GM23248 (cell line): ENCODE results near the gene CRYBG1. TPM values are rescaled to one million over a fixed set of nuclear protein-coding genes. Genes with fewer than 3 reads are reported as not detected.

Experiments
- DNase-seq: peaks from one replicate; pipeline ENCODE4 v3.0.0-alpha.2; 2015
- H2AFZ ChIP-seq: fragments of 200-600 bp; sonication (generic); 2 replicates; pipeline ENCODE4 v1.6.1; 2016; ENCODE audit warnings: antibody characterized with exemption
- H3F3A ChIP-seq: fragments of 200-600 bp; sonication (generic); 2 replicates; pipeline ENCODE4 v1.6.1; 2016; ENCODE audit warnings: mild to moderate bottlenecking, antibody characterized with exemption, mixed run types; ENCODE audit not compliant: insufficient read depth
- H3K27ac ChIP-seq: fragments of 200-600 bp; sonication (generic); 2 replicates; pipeline ENCODE4 v1.5.1; 2016; ENCODE audit warnings: mild to moderate bottlenecking
- H3K27me3 ChIP-seq: fragments of 200-600 bp; sonication (generic); replicated peaks from 2 replicates; pipeline ENCODE4 v1.6.1; 2016; ENCODE audit warnings: mild to moderate bottlenecking; ENCODE audit not compliant: insufficient read depth
- H3K36me3 ChIP-seq: fragments of 200-600 bp; sonication (generic); 2 replicates; pipeline ENCODE4 v1.6.1; 2016; ENCODE audit warnings: low read depth, mild to moderate bottlenecking
- H3K4me1 ChIP-seq: fragments of 200-600 bp; sonication (generic); 2 replicates; pipeline ENCODE4 v1.6.1; 2016; ENCODE audit warnings: mild to moderate bottlenecking; ENCODE audit not compliant: insufficient read depth
- H3K4me2 ChIP-seq: fragments of 200-600 bp; sonication (generic); one replicate; pipeline ENCODE4 v1.6.1; 2016; ENCODE audit warnings: mild to moderate bottlenecking; ENCODE audit not compliant: unreplicated experiment
- H3K4me3 ChIP-seq: fragments of 200-600 bp; sonication (generic); 2 replicates; pipeline ENCODE4 v1.5.1; 2016; ENCODE audit warnings: mild to moderate bottlenecking
- H3K79me2 ChIP-seq: fragments of 200-600 bp; sonication (generic); 2 replicates; pipeline ENCODE4 v1.6.1; 2016; ENCODE audit warnings: mild to moderate bottlenecking; ENCODE audit not compliant: insufficient read depth
- H3K9ac ChIP-seq: fragments of 200-600 bp; sonication (generic); 2 replicates; pipeline ENCODE4 v1.6.1; 2016; ENCODE audit warnings: mild to moderate bottlenecking
- H3K9me2 ChIP-seq: fragments of 200-600 bp; sonication (generic); 2 replicates; pipeline ENCODE4 v1.6.1; 2016; ENCODE audit warnings: mixed run types, mild to moderate bottlenecking, moderate library complexity; ENCODE audit not compliant: insufficient read depth
- H3K9me3 ChIP-seq: fragments of 200-600 bp; sonication (generic); one replicate; pipeline ENCODE4 v1.6.1; 2017; ENCODE audit warnings: low read depth
- H4K20me1 ChIP-seq: fragments of 200-600 bp; sonication (generic); 2 replicates; pipeline ENCODE4 v1.6.0; 2016; ENCODE audit not compliant: insufficient read depth
- EZH2 ChIP-seq: fragments of 200-600 bp; sonication (generic); IDR thresholded peaks from 2 replicates; pipeline ENCODE4 v1.6.1; 2018; ENCODE audit warnings: antibody characterized with exemption, mild to moderate bottlenecking; ENCODE audit not compliant: insufficient read depth, poor library complexity, severe bottlenecking
- EZH2phosphoT487 ChIP-seq: fragments of 200-600 bp; sonication (generic); IDR thresholded peaks from 2 replicates; pipeline ENCODE4 v1.6.1; 2018; ENCODE audit warnings: antibody characterized with exemption, moderate library complexity, mild to moderate bottlenecking, low read depth; ENCODE audit not compliant: insufficient read depth
- WGBS, 2 experiments: methylation state at CpG; one replicate each; pipeline ENCODE4 v1.1.6; 2015 to 2017; ENCODE audit warnings: low lambda C conversion rate in 2 of 2, low coverage in 1 of 2; ENCODE audit errors: missing lambda C conversion rate in 2 of 2; 5-methylcytosine and 5-hydroxymethylcytosine counted together
- in situ Hi-C: fragments of 300-500 bp; cut with MboI; formaldehyde crosslinking; loops from 2 replicates; pipeline ENCODE4 v1.15.0; 2020
- polyA plus RNA-seq: library from polyadenylated mRNA; unstranded; fragments of >200 nt; fragmentation: Nextera tagmentation; extraction: Ambion mirVana; gene quantifications from 2 replicates; pipeline ENCODE4 v1.2.1, GENCODE V29; 2016
- total RNA-seq: library from RNA; depleted of rRNA; stranded (reverse); fragments of >200 nt; shearing (Covaris generic); gene quantifications from 2 replicates; pipeline ENCODE4 v1.2.3, GENCODE V29; 2014

Gene CRYBG1
- total and polyA plus RNA-seq, 2 experiments from 2014 or later, result 1.9 to 8.4 TPM

- peaks cover 16% of the 10 kb centered on the region; the same call in 1 of the 2 replicates for H3K4me1 ChIP-seq
- no peak for TF ChIP-seq EZH2
- no peaks in the 10 kb centered on the region for H3K79me2 ChIP-seq
- no peak overlapping the region for H3K4me3 ChIP-seq
- DNase-seq, result peak; percentile 44
- no peak overlapping the region for H3K27ac ChIP-seq
- no peaks in the 10 kb centered on the region for H3K36me3 ChIP-seq
- H3K27me3 ChIP-seq, result no peaks in the 10 kb centered on the region
- 0 out of 2 replicates have a peak, but pooled peaks cover 9% of the 10 kb centered on the region for H3F3A ChIP-seq
- no peak overlapping the region for H3K9ac ChIP-seq
- H4K20me1 ChIP-seq, result no peaks in the 10 kb centered on the region
- H3K4me2 ChIP-seq, result no peak overlapping the region
- H2AFZ ChIP-seq, result no peak overlapping the region
- no peaks in the 10 kb centered on the region for H3K9me3 ChIP-seq
- no peaks in the 10 kb centered on the region for H3K9me2 ChIP-seq
- in situ Hi-C loops, result no loop called here
- WGBS, 2 experiments, result 24 to 26% methylated on average over 7 of the region's 7 CpGs
Observed at GRCh38 chr6:106451439-106451838, 90.9 kb downstream of the CRYBG1 start.

GRCh38 chr6:106452628-106453027 lies 92.1 kb downstream of the CRYBG1 start:
- no peak overlapping the region for H3K9ac ChIP-seq
- no peak overlapping the region for H3K4me3 ChIP-seq
- H3K27me3 ChIP-seq, result no peaks in the 10 kb centered on the region
- peak; percentile 43 for DNase-seq
- no peaks in the 10 kb centered on the region for H3K9me2 ChIP-seq
- no peak overlapping the region for H3K4me2 ChIP-seq
- TF ChIP-seq EZH2 (no peak), EZH2phosphoT487 (no peak)
- H3K4me1 ChIP-seq, result peaks cover 16% of the 10 kb centered on the region; the same call in 1 of the 2 replicates
- H3K9me3 ChIP-seq, result no peaks in the 10 kb centered on the region
- H3K79me2 ChIP-seq, result no peaks in the 10 kb centered on the region
- 0 out of 2 replicates have a peak, but pooled peaks cover 9% of the 10 kb centered on the region for H3F3A ChIP-seq
- WGBS, 2 experiments, result 47 to 54% methylated on average over 1 of the region's 1 CpG
- no peaks in the 10 kb centered on the region for H4K20me1 ChIP-seq
- H3K27ac ChIP-seq, result no peak overlapping the region
- no peaks in the 10 kb centered on the region for H3K36me3 ChIP-seq
- H2AFZ ChIP-seq, result no peak overlapping the region
- in situ Hi-C loops, result no loop called here

- no peaks in the 10 kb centered on the region for H4K20me1 ChIP-seq
Observed at GRCh38 chr6:106453756-106454367, 93.3 kb downstream of the CRYBG1 start.

GRCh38 chr6:106456756-106457155 lies 96.2 kb downstream of the CRYBG1 start:
- H3K27ac ChIP-seq, result no peak overlapping the region
- WGBS, 2 experiments, result 21 to 42% methylated on average over 1 of the region's 1 CpG
- H2AFZ ChIP-seq, result no peak overlapping the region
- no peaks in the 10 kb centered on the region for H4K20me1 ChIP-seq
- no peak overlapping the region for H3K4me2 ChIP-seq
- H3K9me2 ChIP-seq, result no peaks in the 10 kb centered on the region
- H3K36me3 ChIP-seq, result no peaks in the 10 kb centered on the region
- H3K4me1 ChIP-seq, result peaks cover 9% of the 10 kb centered on the region; the same call in 1 of the 2 replicates
- no peaks in the 10 kb centered on the region for H3K9me3 ChIP-seq
- no peak overlapping the region for H3K9ac ChIP-seq
- no peaks in the 10 kb centered on the region for H3K79me2 ChIP-seq
- H3K27me3 ChIP-seq, result no peaks in the 10 kb centered on the region
- DNase-seq, result no peak
- in situ Hi-C loops, result no loop called here
- no peak for TF ChIP-seq EZH2
- TF ChIP-seq EZH2phosphoT487, result no peak
- H3F3A ChIP-seq, result 0 out of 2 replicates have a peak, but pooled peaks cover 5% of the 10 kb centered on the region
- H3K4me3 ChIP-seq, result no peak overlapping the region

More at GRCh38 chr6:106453756-106454367, 93.3 kb downstream of the CRYBG1 start:
- no peak for DNase-seq
- Histone ChIP-seq H3K9ac (no peak overlapping the region), H3K9me3 (no peaks in the 10 kb centered on the region), H3K4me1 (peaks cover 16% of the 10 kb centered on the region; the same call in 1 of the 2 replicates), H3K27ac (no peak overlapping the region), H3K36me3 (no peaks in the 10 kb centered on the region), H3F3A (0 out of 2 replicates have a peak, but pooled peaks cover 9% of the 10 kb centered on the region), H3K4me2 (no peak overlapping the region), H3K4me3 (no peak overlapping the region), H3K27me3 (no peaks in the 10 kb centered on the region), H3K79me2 (no peaks in the 10 kb centered on the region), H2AFZ (no peak overlapping the region), H3K9me2 (no peaks in the 10 kb centered on the region)
- 80% methylated on average over 6 of the region's 6 CpGs for WGBS, 2 experiments
- no peak for TF ChIP-seq EZH2
- TF ChIP-seq EZH2phosphoT487, result no peak
- in situ Hi-C loops, result no loop called here
